GM12878 (cell line): ENCODE measurements around the gene CNTNAP2. TPM values are rescaled to one million over a fixed set of nuclear protein-coding genes. Genes with fewer than 3 reads are reported as not detected.

Experiments used
- ATAC-seq: fragments of 200-7000 bp; cut with Tn5 transposase; 3 replicates; pipeline ENCODE4 v1.9.1; 2020; ENCODE audit warnings: mild to moderate bottlenecking, moderate library complexity
- BruUV-seq: library from RNA; stranded (reverse); fragments of 400-500 nt; replicated peaks from 2 replicates; lab custom pipeline; 2021; lab: Mats Ljungman, UMichigan
- CTCF ChIA-PET: fragments of 300-600 bp; sonication (Branson Sonifier 250); formaldehyde crosslinking; extraction: SDS; loops from one replicate; lab custom pipeline; 2021; ENCODE audit warnings: inconsistent platforms; lab: Yijun Ruan, JAX
- POLR2A ChIA-PET: fragments of 350-600 bp; formaldehyde crosslinking; extraction: SDS; loops from one replicate; lab custom pipeline; 2021; ENCODE audit warnings: inconsistent platforms; lab: Charles Lee
- RAD21 ChIA-PET: fragments of 300-600 bp; sonication (Branson Sonifier 250); formaldehyde crosslinking; loops from one replicate; lab custom pipeline; 2023; ENCODE audit warnings: antibody characterized with exemption; ENCODE audit not compliant: unreplicated experiment; lab: Charles Lee
- SMC1A ChIA-PET: fragments of 300-600 bp; sonication (Branson Sonifier 250); formaldehyde crosslinking; loops from one replicate; lab custom pipeline; 2023; ENCODE audit not compliant: unreplicated experiment, uncharacterized antibody; lab: Charles Lee
- DNase-seq: peaks from one replicate; pipeline ENCODE4 v3.0.0-alpha.2; 2011; ENCODE audit warnings: low read depth, low spot score
- FAIRE-seq: peaks from 3 replicates; lab custom pipeline; 2011; peaks lifted over from hg19 to GRCh38; lab: Jason Lieb, UNC
- H2AFZ ChIP-seq: 2 replicates; pipeline ENCODE4 v1.6.0; 2011; ENCODE audit warnings: low read depth, low read length, control low read depth; ENCODE audit not compliant: control insufficient read depth
- H3K27ac ChIP-seq: 2 replicates; pipeline ENCODE4 v1.5.1; 2011; ENCODE audit warnings: control low read depth; ENCODE audit not compliant: control insufficient read depth, insufficient read depth
- H3K27me3 ChIP-seq, 2 experiments: replicated peaks in 1 of 2; 2 replicates each; pipeline versions ENCODE4 v1.6.0 to v1.6.1; 2011; ENCODE audit warnings: low read length in 1 of 2; ENCODE audit not compliant: control insufficient read depth in 2 of 2, insufficient read depth in 2 of 2
- H3K36me3 ChIP-seq, 2 experiments: 2 replicates each; pipeline ENCODE4 v1.5.1; 2011; ENCODE audit warnings: low read length in 1 of 2; ENCODE audit not compliant: control insufficient read depth in 2 of 2, insufficient read depth in 2 of 2
- H3K4me1 ChIP-seq: 2 replicates; pipeline ENCODE4 v1.6.1; 2011; ENCODE audit warnings: mild to moderate bottlenecking, low read length, moderate library complexity, mixed read lengths; ENCODE audit not compliant: control insufficient read depth, insufficient read depth
- H3K4me2 ChIP-seq: 2 replicates; pipeline ENCODE4 v1.6.0; 2011; ENCODE audit warnings: control low read depth; ENCODE audit not compliant: control insufficient read depth, insufficient read depth
- H3K4me3 ChIP-seq: fragments of 200-600 bp; sonication (generic); 2 replicates; pipeline ENCODE4 v1.5.1; 2016
- H3K79me2 ChIP-seq: 2 replicates; pipeline ENCODE4 v1.6.0; 2011; ENCODE audit warnings: low read length; ENCODE audit not compliant: control insufficient read depth, insufficient read depth
- H3K9ac ChIP-seq: 2 replicates; pipeline ENCODE4 v1.8.0; 2011; ENCODE audit warnings: low read length, control low read depth, mixed read lengths; ENCODE audit not compliant: control insufficient read depth, insufficient read depth
- H3K9me3 ChIP-seq: replicated peaks from 3 replicates; pipeline ENCODE4 v1.5.1; 2011; ENCODE audit warnings: mild to moderate bottlenecking, low read length; ENCODE audit not compliant: control insufficient read depth, insufficient read depth
- H4K20me1 ChIP-seq: 2 replicates; pipeline ENCODE4 v1.6.0; 2011; ENCODE audit not compliant: control insufficient read depth, insufficient read depth
- EED ChIP-seq: sonication (generic); IDR thresholded peaks from 2 replicates; pipeline ENCODE4 v1.6.1; 2016; ENCODE audit warnings: antibody characterized with exemption, low read depth
- FOXK2 ChIP-seq: fragments of 450-650 bp; IDR thresholded peaks from 2 replicates; pipeline ENCODE4 v1.6.1; 2017; ENCODE audit warnings: mild to moderate bottlenecking, moderate library complexity
- HDAC2 ChIP-seq: fragments of 200-600 bp; sonication (generic); IDR thresholded peaks from 2 replicates; pipeline ENCODE4 v1.6.1; 2017
- MEF2A ChIP-seq: IDR thresholded peaks from 2 replicates; pipeline ENCODE4 v1.6.1; 2011; ENCODE audit warnings: low read depth, mild to moderate bottlenecking, low read length, moderate library complexity; ENCODE audit not compliant: insufficient read depth
- NFYA ChIP-seq: IDR thresholded peaks from 2 replicates; pipeline ENCODE4 v1.6.1; 2011; ENCODE audit warnings: low read depth, mild to moderate bottlenecking, low read length, improper control_type of control experiment, borderline replicate concordance
- RAD21 ChIP-seq: IDR thresholded peaks from 2 replicates; pipeline ENCODE4 v1.6.1; 2011; ENCODE audit warnings: mild to moderate bottlenecking, low read depth, low read length, moderate library complexity; ENCODE audit not compliant: insufficient read depth
- SIX5 ChIP-seq: IDR thresholded peaks from 2 replicates; pipeline ENCODE4 v1.6.1; 2011; ENCODE audit warnings: mild to moderate bottlenecking, low read depth, low read length, moderate library complexity; ENCODE audit not compliant: severe bottlenecking
- ZZZ3 ChIP-seq: IDR thresholded peaks from 2 replicates; pipeline ENCODE4 v1.6.1; 2011; ENCODE audit warnings: low read depth; ENCODE audit not compliant: control insufficient read depth, insufficient read length
- WGBS: methylation state at CpG from one replicate; pipeline ENCODE4 v1.1.6; 2016; ENCODE audit warnings: low lambda C conversion rate; ENCODE audit not compliant: insufficient replicate concordance, insufficient coverage; ENCODE audit errors: missing lambda C conversion rate; 5-methylcytosine and 5-hydroxymethylcytosine counted together
- in situ Hi-C: fragments of 300-500 bp; cut with MboI; formaldehyde crosslinking; loops from 9 replicates; pipeline ENCODE4 v1.14.3; 2018; ENCODE audit warnings: mixed read lengths
- intact Hi-C: fragments of 100-400 bp; cut with micrococcal nuclease; formaldehyde crosslinking; loops from one replicate; pipeline ENCODE4 v1.14.2; 2022; ENCODE audit not compliant: unreplicated experiment
- polyA plus RNA-seq, 11 experiments: library from polyadenylated mRNA; depleted of rRNA in 4 of 11; unstranded in 6 of 11; stranded (reverse) in 5 of 11; fragments of >200 nt; fragmentation: Nextera tagmentation in 4 of 11; fragmentation: Illumina TruSeq in 1 of 11; extraction: Ambion mirVana in 4 of 11; extraction: Trizol in 1 of 11; gene quantifications; 1 replicate in 1 of 11; 2 replicates in 10 of 11; pipeline versions ENCODE4 v1.2.1 to v1.2.3, GENCODE V29; 2011 to 2016; ENCODE audit warnings: inconsistent platforms in 2 of 11, missing spikeins in 2 of 11, low read depth in 1 of 11
- total RNA-seq, 4 experiments: library from RNA; depleted of rRNA in 3 of 4; stranded (reverse); fragments of >200 nt in 3 of 4; fragmentation: Illumina TruSeq in 1 of 4; extraction: Trizol in 1 of 4; gene quantifications; 2 replicates each; pipeline versions ENCODE4 v1.2.1 to v1.2.3, GENCODE V29; 2013 to 2021
- TF ChIP-seq, protein P1 (sequence below): fragments of 450-650 bp; IDR thresholded peaks from 2 replicates; pipeline ENCODE4 v1.6.1; 2018; ENCODE audit warnings: mild to moderate bottlenecking, low read depth, moderate library complexity; ENCODE audit not compliant: partially characterized antibody

CNTNAP2 gene
- total and polyA plus RNA-seq, 10 of the 15 experiments (the other 5 are each of a cell fraction or from before 2014, with no cell fraction given), result 0.03 to 0.08 (median 0.03) TPM; not detected in 7

DNA sequence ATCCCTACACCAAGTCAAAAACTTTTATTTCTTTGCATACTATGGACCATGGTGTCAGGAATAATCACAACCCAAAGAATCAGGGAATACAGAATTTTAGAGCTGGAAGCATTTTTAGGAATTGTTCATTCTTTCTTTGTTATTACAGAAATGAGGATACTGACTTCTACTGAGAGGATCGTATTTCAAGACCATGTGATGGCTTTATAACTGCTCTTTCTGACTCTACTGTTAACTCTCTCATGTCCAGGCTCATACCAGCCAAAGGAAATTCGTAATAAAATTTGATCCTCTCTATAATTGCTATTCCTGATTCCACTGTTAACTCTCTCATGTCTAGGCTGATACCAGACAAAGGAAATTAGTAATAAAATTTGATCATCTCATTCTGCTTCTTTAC lies 1423.1 kb downstream of the CNTNAP2 start:
- ChIA-PET SMC1A (interaction anchor here (1.2 kb wide), 1 partner anchor 39 kb away, joined by 3 read pairs; no protein-coding TSS in a partner anchor), POLR2A (no interaction called here), RAD21 (no interaction called here), CTCF (no interaction called here)
- ATAC-seq (no peak), DNase-seq (no peak), FAIRE-seq (no peak)
- WGBS, result 0% methylated on average over 2 of the region's 2 CpGs
- Histone ChIP-seq H3K4me1 (no peaks in the 10 kb centered on the region), H3K27me3 (no peaks in the 10 kb centered on the region), H3K4me3 (no peak overlapping the region), H3K36me3 (no peaks in the 10 kb centered on the region), H3K9me3 (no peaks in the 10 kb centered on the region), H3K9ac (no peak overlapping the region), H3K79me2 (no peaks in the 10 kb centered on the region), H4K20me1 (no peaks in the 10 kb centered on the region), H2AFZ (no peak overlapping the region), H3K4me2 (no peak overlapping the region), H3K27ac (no peak overlapping the region)
- BruUV-seq, result no TSS peak
- in situ Hi-C loops, result no loop called here
- intact Hi-C loops, result no loop called here
- no peak for TF ChIP-seq NFYA
- TF ChIP-seq SIX5, result no peak
- TF ChIP-seq ZZZ3, result no peak
- no peak for TF ChIP-seq HDAC2
- no peak for TF ChIP-seq FOXK2
- TF ChIP-seq, protein P1, sequence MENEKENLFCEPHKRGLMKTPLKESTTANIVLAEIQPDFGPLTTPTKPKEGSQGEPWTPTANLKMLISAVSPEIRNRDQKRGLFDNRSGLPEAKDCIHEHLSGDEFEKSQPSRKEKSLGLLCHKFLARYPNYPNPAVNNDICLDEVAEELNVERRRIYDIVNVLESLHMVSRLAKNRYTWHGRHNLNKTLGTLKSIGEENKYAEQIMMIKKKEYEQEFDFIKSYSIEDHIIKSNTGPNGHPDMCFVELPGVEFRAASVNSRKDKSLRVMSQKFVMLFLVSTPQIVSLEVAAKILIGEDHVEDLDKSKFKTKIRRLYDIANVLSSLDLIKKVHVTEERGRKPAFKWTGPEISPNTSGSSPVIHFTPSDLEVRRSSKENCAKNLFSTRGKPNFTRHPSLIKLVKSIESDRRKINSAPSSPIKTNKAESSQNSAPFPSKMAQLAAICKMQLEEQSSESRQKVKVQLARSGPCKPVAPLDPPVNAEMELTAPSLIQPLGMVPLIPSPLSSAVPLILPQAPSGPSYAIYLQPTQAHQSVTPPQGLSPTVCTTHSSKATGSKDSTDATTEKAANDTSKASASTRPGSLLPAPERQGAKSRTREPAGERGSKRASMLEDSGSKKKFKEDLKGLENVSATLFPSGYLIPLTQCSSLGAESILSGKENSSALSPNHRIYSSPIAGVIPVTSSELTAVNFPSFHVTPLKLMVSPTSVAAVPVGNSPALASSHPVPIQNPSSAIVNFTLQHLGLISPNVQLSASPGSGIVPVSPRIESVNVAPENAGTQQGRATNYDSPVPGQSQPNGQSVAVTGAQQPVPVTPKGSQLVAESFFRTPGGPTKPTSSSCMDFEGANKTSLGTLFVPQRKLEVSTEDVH, result no peak
- no peak for TF ChIP-seq MEF2A
- TF ChIP-seq EED, result no peak
- no peak for TF ChIP-seq RAD21
